Brain microvascular endothelial cell (primary cell): ENCODE measurements around the gene TEX48.

ENCODE experiments used
- DNase-seq: peaks from one replicate; pipeline ENCODE4 v3.0.0-alpha.2; 2020
- H3K27ac ChIP-seq: fragments of 250-450 bp; sonication (Bioruptor Pico); 2 replicates; pipeline ENCODE4 v1.5.1; 2020; ENCODE audit warnings: mild to moderate bottlenecking, moderate library complexity
- H3K27me3 ChIP-seq: fragments of 250-450 bp; sonication (Bioruptor Pico); replicated peaks from 2 replicates; pipeline ENCODE4 v1.5.1; 2020; ENCODE audit warnings: mild to moderate bottlenecking
- H3K36me3 ChIP-seq: fragments of 250-450 bp; sonication (Bioruptor Pico); replicated peaks from 2 replicates; pipeline ENCODE4 v1.5.1; 2020; ENCODE audit warnings: mild to moderate bottlenecking
- H3K4me3 ChIP-seq: 2 replicates; pipeline ENCODE4 v1.5.1; 2011; ENCODE audit warnings: low read depth, mild to moderate bottlenecking, control low read depth, low read length, moderate library complexity
- in situ Hi-C: cut with HindIII; loops from 2 replicates; pipeline ENCODE4 v1.10.0; 2017; ENCODE audit warnings: low sequenced_read_pairs, low pct_ligation_motif_present
- TF ChIP-seq, protein P1 (sequence below): IDR thresholded peaks from 2 replicates; pipeline ENCODE4 v1.5.1; 2011; ENCODE audit warnings: low read depth, mild to moderate bottlenecking, moderate library complexity, low read length, control low read depth, inconsistent platforms; ENCODE audit errors: missing control alignments

Gene TEX48

DNA sequence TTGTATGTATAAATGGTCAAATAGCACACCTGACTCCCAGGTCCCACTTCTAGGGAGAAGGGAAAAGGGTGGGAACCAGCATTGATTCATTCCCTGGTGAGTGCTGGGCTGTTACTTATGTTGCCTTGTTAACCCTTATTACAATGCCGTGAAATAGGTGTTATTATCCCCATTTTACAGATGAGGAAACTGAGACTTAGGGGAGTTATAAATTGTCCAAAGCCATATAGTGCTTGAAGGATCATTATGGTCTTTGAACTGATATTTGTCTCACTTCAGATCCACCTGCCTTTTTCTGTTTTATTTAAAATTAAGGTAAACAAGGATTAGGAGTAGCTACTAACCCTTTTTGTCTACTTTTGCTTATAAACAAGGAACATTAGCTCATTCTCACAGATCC lies 54.4 kb downstream of the TEX48 start:
- no peaks in the 10 kb centered on the region for H3K27me3 ChIP-seq
- DNase-seq, result no peak
- TF ChIP-seq, protein P1, sequence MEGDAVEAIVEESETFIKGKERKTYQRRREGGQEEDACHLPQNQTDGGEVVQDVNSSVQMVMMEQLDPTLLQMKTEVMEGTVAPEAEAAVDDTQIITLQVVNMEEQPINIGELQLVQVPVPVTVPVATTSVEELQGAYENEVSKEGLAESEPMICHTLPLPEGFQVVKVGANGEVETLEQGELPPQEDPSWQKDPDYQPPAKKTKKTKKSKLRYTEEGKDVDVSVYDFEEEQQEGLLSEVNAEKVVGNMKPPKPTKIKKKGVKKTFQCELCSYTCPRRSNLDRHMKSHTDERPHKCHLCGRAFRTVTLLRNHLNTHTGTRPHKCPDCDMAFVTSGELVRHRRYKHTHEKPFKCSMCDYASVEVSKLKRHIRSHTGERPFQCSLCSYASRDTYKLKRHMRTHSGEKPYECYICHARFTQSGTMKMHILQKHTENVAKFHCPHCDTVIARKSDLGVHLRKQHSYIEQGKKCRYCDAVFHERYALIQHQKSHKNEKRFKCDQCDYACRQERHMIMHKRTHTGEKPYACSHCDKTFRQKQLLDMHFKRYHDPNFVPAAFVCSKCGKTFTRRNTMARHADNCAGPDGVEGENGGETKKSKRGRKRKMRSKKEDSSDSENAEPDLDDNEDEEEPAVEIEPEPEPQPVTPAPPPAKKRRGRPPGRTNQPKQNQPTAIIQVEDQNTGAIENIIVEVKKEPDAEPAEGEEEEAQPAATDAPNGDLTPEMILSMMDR, result no peak
- H3K27ac ChIP-seq, result no peak overlapping the region
- H3K4me3 ChIP-seq, result no peak overlapping the region
- in situ Hi-C loops, result no loop called here
- peaks cover 7% of the 10 kb centered on the region for H3K36me3 ChIP-seq

DNA sequence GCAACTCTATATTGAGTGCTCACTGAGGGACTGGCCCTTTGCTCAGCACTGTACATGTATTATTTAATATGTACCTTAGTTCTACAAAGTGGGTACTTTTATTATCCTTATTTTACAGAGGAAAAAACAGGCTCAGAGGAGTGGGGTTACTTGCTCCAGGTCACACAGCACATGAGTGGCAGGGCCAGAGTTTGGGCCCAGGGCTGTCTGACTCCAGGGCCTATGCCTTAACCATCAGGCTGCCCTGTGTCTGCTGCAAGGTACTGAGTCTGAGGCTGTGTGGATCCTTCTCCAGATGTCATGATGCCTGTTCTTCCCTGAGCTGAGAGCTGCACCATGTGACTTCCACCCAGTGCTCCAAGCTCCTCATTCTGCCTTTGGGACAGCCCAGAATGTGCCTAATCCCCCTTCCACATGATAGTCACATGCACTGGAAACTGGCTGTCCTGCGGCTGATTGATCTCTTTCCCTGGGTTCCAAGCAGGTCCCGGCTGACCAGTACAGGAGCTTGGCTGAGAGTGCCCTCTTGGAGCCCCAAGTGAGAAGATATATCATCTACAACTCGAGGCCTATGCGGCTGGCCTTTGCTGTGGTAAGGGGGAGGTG lies 55.5 kb downstream of the TEX48 start:
- H3K4me3 ChIP-seq, result no peak overlapping the region
- in situ Hi-C loops, result no loop called here
- no peak overlapping the region for H3K27ac ChIP-seq
- no peak for DNase-seq
- H3K36me3 ChIP-seq, result peaks cover 7% of the 10 kb centered on the region
- no peaks in the 10 kb centered on the region for H3K27me3 ChIP-seq
- TF ChIP-seq, protein P1, result no peak

DNA sequence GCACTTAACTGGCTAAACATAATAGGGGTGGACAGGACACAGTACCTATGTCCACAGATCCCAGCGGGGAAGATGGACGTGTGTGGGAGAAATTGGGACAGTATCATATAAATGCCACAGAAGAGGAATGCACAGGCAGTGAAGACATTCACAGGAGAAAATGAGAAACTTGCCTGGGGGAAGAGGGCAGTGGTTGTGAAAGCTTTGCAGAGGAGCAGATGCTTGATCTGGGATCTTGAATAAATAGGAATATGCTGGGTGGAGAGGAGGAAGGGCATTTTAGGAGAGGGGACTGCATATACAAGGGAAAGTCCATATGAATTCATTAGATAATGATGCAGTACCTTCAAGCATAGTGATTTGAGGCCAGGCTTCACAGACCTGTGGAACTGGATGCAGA lies 57.3 kb downstream of the TEX48 start:
- no peak for DNase-seq
- TF ChIP-seq, protein P1, result no peak
- in situ Hi-C loops, result no loop called here
- Histone ChIP-seq H3K27me3 (no peaks in the 10 kb centered on the region), H3K27ac (no peak overlapping the region), H3K4me3 (no peak overlapping the region), H3K36me3 (peaks cover 7% of the 10 kb centered on the region)

DNA sequence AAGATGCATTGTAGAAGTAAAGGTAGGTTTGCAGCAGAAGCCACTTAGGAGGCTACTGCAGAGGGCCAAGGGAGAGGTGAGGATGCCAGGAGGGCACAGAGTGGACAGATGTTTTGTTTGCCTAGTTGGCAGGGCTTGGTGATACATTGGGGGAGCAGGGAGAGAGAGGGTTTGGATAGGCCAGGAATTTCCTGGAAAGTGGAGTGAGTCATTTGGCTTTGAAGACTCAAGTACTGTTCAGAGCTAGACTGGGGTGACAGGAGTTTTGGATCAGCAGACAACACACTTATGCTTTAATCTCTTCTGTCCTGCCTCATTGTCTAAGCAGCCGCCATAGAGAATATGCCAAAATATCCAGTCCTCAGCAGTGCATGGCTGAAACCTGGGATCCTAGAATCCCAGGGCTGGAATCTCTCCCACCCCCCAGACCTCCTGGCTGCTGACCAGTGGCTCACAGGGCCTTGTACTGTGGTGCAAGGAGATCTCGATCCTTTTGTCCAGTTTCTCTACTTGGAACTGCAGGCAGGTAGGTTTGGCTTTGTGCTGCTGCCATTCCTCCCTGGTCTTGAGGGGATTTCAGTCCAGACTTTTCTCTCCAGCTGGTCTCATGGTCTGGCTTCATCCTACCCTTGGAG lies 59.9 kb downstream of the TEX48 start:
- no peak overlapping the region for H3K27ac ChIP-seq
- DNase-seq, result peak; percentile 42
- no peaks in the 10 kb centered on the region for H3K27me3 ChIP-seq
- in situ Hi-C loops, result no loop called here
- H3K36me3 ChIP-seq, result peaks cover 5% of the 10 kb centered on the region
- TF ChIP-seq, protein P1, result no peak
- no peak overlapping the region for H3K4me3 ChIP-seq

DNA sequence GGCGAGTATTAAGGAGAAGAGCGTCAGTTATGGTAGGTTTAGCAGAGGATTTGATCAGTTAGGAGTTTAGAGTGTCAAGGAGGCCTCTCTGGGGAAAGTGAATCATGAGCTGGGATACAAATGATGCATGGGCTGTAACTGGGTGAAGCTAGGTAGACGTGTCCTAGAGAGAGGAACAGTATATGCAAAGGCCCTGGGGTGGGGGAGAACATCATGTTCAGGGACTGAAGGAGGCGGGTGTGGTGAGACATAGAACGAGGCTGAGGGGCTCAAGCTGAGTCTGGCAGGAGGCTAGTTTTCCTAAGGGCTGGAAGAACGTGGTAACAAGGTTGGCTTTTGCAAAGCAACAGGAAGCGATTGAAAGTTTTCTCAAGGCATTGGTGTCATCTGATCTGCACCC lies 60.4 kb downstream of the TEX48 start:
- TF ChIP-seq, protein P1, result no peak
- Histone ChIP-seq H3K27me3 (no peaks in the 10 kb centered on the region), H3K4me3 (no peak overlapping the region), H3K36me3 (no peaks in the 10 kb centered on the region), H3K27ac (no peak overlapping the region)
- in situ Hi-C loops, result no loop called here
- no peak for DNase-seq
